ENCODE measurements around the gene EMX1.

EMX1 gene

GRCh38 chr2:72974436-72974754 lies 57.1 kb downstream of the EMX1 start:
- H3K4me3 Mint-ChIP-seq: no peak overlapping the region
- H3K4me1 Mint-ChIP-seq: no peaks in the 10 kb centered on the region
- no peak for DNase-seq (ENCODE audit: low spot score in 2 of 2)
- peaks cover 5% of the 10 kb centered on the region for H3K36me3 Mint-ChIP-seq
- H3K27ac Mint-ChIP-seq: no peak overlapping the region
- no peaks in the 10 kb centered on the region for H3K9me3 Mint-ChIP-seq
- peaks cover 4% of the 10 kb centered on the region for H3K27me3 Mint-ChIP-seq
- no peak for ATAC-seq (ENCODE audit: low read depth)

- H3K4me1 Mint-ChIP-seq: peaks cover 2% of the 10 kb centered on the region
- peaks cover 5% of the 10 kb centered on the region for H3K36me3 Mint-ChIP-seq
- H3K4me3 Mint-ChIP-seq: no peak overlapping the region
- peaks cover 4% of the 10 kb centered on the region for H3K27me3 Mint-ChIP-seq
- no peak overlapping the region for H3K27ac Mint-ChIP-seq
- DNase-seq (ENCODE audit: low spot score in 2 of 2): no peak
- ATAC-seq (ENCODE audit: low read depth): no peak
- H3K9me3 Mint-ChIP-seq: no peaks in the 10 kb centered on the region
Measured at GRCh38 chr2:72975017-72975416, 57.7 kb downstream of the EMX1 start.

GRCh38 chr2:72979896-72980295 lies 62.6 kb downstream of the EMX1 start:
- Mint-ChIP-seq H3K27ac (no peak overlapping the region), H3K36me3 (peaks cover 4% of the 10 kb centered on the region), H3K27me3 (peaks cover 2% of the 10 kb centered on the region), H3K4me3 (no peak overlapping the region), H3K4me1 (peaks cover 5% of the 10 kb centered on the region), H3K9me3 (no peaks in the 10 kb centered on the region)
- ATAC-seq (ENCODE audit: low read depth) (peak; percentile 89), DNase-seq (ENCODE audit: low spot score in 2 of 2) (no peak)

GRCh38 chr2:72980535-72981217 lies 63.4 kb downstream of the EMX1 start:
- ATAC-seq (ENCODE audit: low read depth) (no peak), DNase-seq (ENCODE audit: low spot score in 2 of 2) (no peak)
- Mint-ChIP-seq H3K27ac (no peak overlapping the region), H3K27me3 (no peaks in the 10 kb centered on the region), H3K4me3 (no peak overlapping the region), H3K9me3 (no peaks in the 10 kb centered on the region), H3K36me3 (peaks cover 2% of the 10 kb centered on the region), H3K4me1 (peaks cover 5% of the 10 kb centered on the region)

GRCh38 chr2:72981536-72981935 lies 64.2 kb downstream of the EMX1 start:
- ATAC-seq (ENCODE audit: low read depth) (no peak), DNase-seq (ENCODE audit: low spot score in 2 of 2) (no peak)
- Mint-ChIP-seq H3K4me1 (peaks cover 5% of the 10 kb centered on the region), H3K36me3 (peaks cover 2% of the 10 kb centered on the region), H3K27me3 (no peaks in the 10 kb centered on the region), H3K9me3 (no peaks in the 10 kb centered on the region), H3K4me3 (no peak overlapping the region), H3K27ac (no peak overlapping the region)

GRCh38 chr2:72982219-72982618 lies 64.9 kb downstream of the EMX1 start:
- DNase-seq (ENCODE audit: low spot score in 2 of 2): no peak
- Mint-ChIP-seq H3K4me1 (peaks cover 5% of the 10 kb centered on the region), H3K4me3 (no peak overlapping the region), H3K9me3 (no peaks in the 10 kb centered on the region), H3K36me3 (peaks cover 2% of the 10 kb centered on the region), H3K27ac (no peak overlapping the region), H3K27me3 (no peaks in the 10 kb centered on the region)
- ATAC-seq (ENCODE audit: low read depth): no peak

- DNase-seq (ENCODE audit: low spot score in 2 of 2): no peak
- Mint-ChIP-seq H3K4me3 (no peak overlapping the region), H3K27me3 (no peaks in the 10 kb centered on the region), H3K27ac (no peak overlapping the region), H3K9me3 (no peaks in the 10 kb centered on the region), H3K4me1 (peaks cover 5% of the 10 kb centered on the region), H3K36me3 (peaks cover 2% of the 10 kb centered on the region)
- no peak for ATAC-seq (ENCODE audit: low read depth)
Measured at GRCh38 chr2:72982781-72983499, 65.6 kb downstream of the EMX1 start.

GRCh38 chr2:72983500-72984161 lies 66.3 kb downstream of the EMX1 start:
- no peak for DNase-seq (ENCODE audit: low spot score in 2 of 2)
- Mint-ChIP-seq H3K27ac (no peak overlapping the region), H3K9me3 (no peaks in the 10 kb centered on the region), H3K4me3 (no peak overlapping the region), H3K4me1 (peaks cover 5% of the 10 kb centered on the region), H3K27me3 (no peaks in the 10 kb centered on the region), H3K36me3 (peaks cover 2% of the 10 kb centered on the region)
- no peak for ATAC-seq (ENCODE audit: low read depth)

- peaks cover 2% of the 10 kb centered on the region for H3K36me3 Mint-ChIP-seq
- no peak for ATAC-seq (ENCODE audit: low read depth)
- H3K4me3 Mint-ChIP-seq: no peak overlapping the region
- no peak for DNase-seq (ENCODE audit: low spot score in 2 of 2)
- peaks cover 5% of the 10 kb centered on the region for H3K4me1 Mint-ChIP-seq
- H3K27ac Mint-ChIP-seq: no peak overlapping the region
- no peaks in the 10 kb centered on the region for H3K27me3 Mint-ChIP-seq
- no peaks in the 10 kb centered on the region for H3K9me3 Mint-ChIP-seq
Measured at GRCh38 chr2:72984172-72984671, 66.9 kb downstream of the EMX1 start.

All from memory B cell (primary cell).